GM12878 (cell line): Measurements from ENCODE around the gene UNC45A. TPM values are rescaled to one million over a fixed set of nuclear protein-coding genes. Genes with fewer than 3 reads are reported as not detected.

ENCODE experiments used
- ATAC-seq: fragments of 200-7000 bp; cut with Tn5 transposase; 3 replicates; pipeline ENCODE4 v1.9.1; 2020; ENCODE audit warnings: mild to moderate bottlenecking, moderate library complexity
- BruUV-seq: library from RNA; stranded (reverse); fragments of 400-500 nt; replicated peaks from 2 replicates; lab custom pipeline; 2021; lab: Mats Ljungman, UMichigan
- CTCF ChIA-PET: fragments of 300-600 bp; sonication (Branson Sonifier 250); formaldehyde crosslinking; extraction: SDS; loops from one replicate; lab custom pipeline; 2021; ENCODE audit warnings: inconsistent platforms; lab: Yijun Ruan, JAX
- POLR2A ChIA-PET: fragments of 350-600 bp; formaldehyde crosslinking; extraction: SDS; loops from one replicate; lab custom pipeline; 2021; ENCODE audit warnings: inconsistent platforms; lab: Charles Lee
- RAD21 ChIA-PET: fragments of 300-600 bp; sonication (Branson Sonifier 250); formaldehyde crosslinking; loops from one replicate; lab custom pipeline; 2023; ENCODE audit warnings: antibody characterized with exemption; ENCODE audit not compliant: unreplicated experiment; lab: Charles Lee
- SMC1A ChIA-PET: fragments of 300-600 bp; sonication (Branson Sonifier 250); formaldehyde crosslinking; loops from one replicate; lab custom pipeline; 2023; ENCODE audit not compliant: unreplicated experiment, uncharacterized antibody; lab: Charles Lee
- DNase-seq: peaks from one replicate; pipeline ENCODE4 v3.0.0-alpha.2; 2011; ENCODE audit warnings: low read depth, low spot score
- FAIRE-seq: peaks from 3 replicates; lab custom pipeline; 2011; peaks lifted over from hg19 to GRCh38; lab: Jason Lieb, UNC
- H2AFZ ChIP-seq: 2 replicates; pipeline ENCODE4 v1.6.0; 2011; ENCODE audit warnings: low read depth, low read length, control low read depth; ENCODE audit not compliant: control insufficient read depth
- H3K27ac ChIP-seq: 2 replicates; pipeline ENCODE4 v1.5.1; 2011; ENCODE audit warnings: control low read depth; ENCODE audit not compliant: control insufficient read depth, insufficient read depth
- H3K27me3 ChIP-seq, 2 experiments: replicated peaks in 1 of 2; 2 replicates each; pipeline versions ENCODE4 v1.6.0 to v1.6.1; 2011; ENCODE audit warnings: low read length in 1 of 2; ENCODE audit not compliant: control insufficient read depth in 2 of 2, insufficient read depth in 2 of 2
- H3K36me3 ChIP-seq, 2 experiments: 2 replicates each; pipeline ENCODE4 v1.5.1; 2011; ENCODE audit warnings: low read length in 1 of 2; ENCODE audit not compliant: control insufficient read depth in 2 of 2, insufficient read depth in 2 of 2
- H3K4me1 ChIP-seq: 2 replicates; pipeline ENCODE4 v1.6.1; 2011; ENCODE audit warnings: mild to moderate bottlenecking, low read length, moderate library complexity, mixed read lengths; ENCODE audit not compliant: control insufficient read depth, insufficient read depth
- H3K4me2 ChIP-seq: 2 replicates; pipeline ENCODE4 v1.6.0; 2011; ENCODE audit warnings: control low read depth; ENCODE audit not compliant: control insufficient read depth, insufficient read depth
- H3K4me3 ChIP-seq: fragments of 200-600 bp; sonication (generic); 2 replicates; pipeline ENCODE4 v1.5.1; 2016
- H3K79me2 ChIP-seq: 2 replicates; pipeline ENCODE4 v1.6.0; 2011; ENCODE audit warnings: low read length; ENCODE audit not compliant: control insufficient read depth, insufficient read depth
- H3K9ac ChIP-seq: 2 replicates; pipeline ENCODE4 v1.8.0; 2011; ENCODE audit warnings: low read length, control low read depth, mixed read lengths; ENCODE audit not compliant: control insufficient read depth, insufficient read depth
- H3K9me3 ChIP-seq: replicated peaks from 3 replicates; pipeline ENCODE4 v1.5.1; 2011; ENCODE audit warnings: mild to moderate bottlenecking, low read length; ENCODE audit not compliant: control insufficient read depth, insufficient read depth
- H4K20me1 ChIP-seq: 2 replicates; pipeline ENCODE4 v1.6.0; 2011; ENCODE audit not compliant: control insufficient read depth, insufficient read depth
- CBX3 ChIP-seq: fragments of 200-600 bp; sonication (generic); IDR thresholded peaks from 2 replicates; pipeline ENCODE4 v1.6.1; 2016; ENCODE audit warnings: low read depth, borderline replicate concordance
- HCFC1 ChIP-seq: fragments of 150-350 bp; IDR thresholded peaks from 2 replicates; pipeline ENCODE4 v1.6.1; 2014; ENCODE audit warnings: low read length
- IKZF2 ChIP-seq, 2 experiments: fragments of 450-650 bp; IDR thresholded peaks; 2 replicates each; pipeline ENCODE4 v1.6.1; 2017; ENCODE audit warnings: mild to moderate bottlenecking in 2 of 2, moderate library complexity in 2 of 2
- IRF5 ChIP-seq: fragments of 450-650 bp; IDR thresholded peaks from 2 replicates; pipeline ENCODE4 v1.6.1; 2017; ENCODE audit warnings: borderline replicate concordance
- KDM1A ChIP-seq: fragments of 200-600 bp; sonication (generic); IDR thresholded peaks from 2 replicates; pipeline ENCODE4 v1.6.1; 2016; ENCODE audit warnings: borderline replicate concordance
- KLF5 ChIP-seq: fragments of 450-650 bp; IDR thresholded peaks from 2 replicates; pipeline ENCODE4 v1.6.1; 2014; ENCODE audit warnings: mild to moderate bottlenecking; ENCODE audit not compliant: partially characterized antibody
- MEF2B ChIP-seq: fragments of 450-650 bp; IDR thresholded peaks from 2 replicates; pipeline ENCODE4 v1.6.1; 2018; ENCODE audit warnings: mild to moderate bottlenecking, moderate library complexity; ENCODE audit not compliant: partially characterized antibody, poor library complexity, severe bottlenecking
- MLLT1 ChIP-seq: fragments of 450-650 bp; IDR thresholded peaks from 2 replicates; pipeline ENCODE4 v1.6.1; 2016; ENCODE audit warnings: mild to moderate bottlenecking
- YBX1 ChIP-seq: fragments of 450-650 bp; IDR thresholded peaks from 2 replicates; pipeline ENCODE4 v1.6.1; 2016; ENCODE audit warnings: antibody characterized with exemption
- WGBS: methylation state at CpG from one replicate; pipeline ENCODE4 v1.1.6; 2016; ENCODE audit warnings: low lambda C conversion rate; ENCODE audit not compliant: insufficient replicate concordance, insufficient coverage; ENCODE audit errors: missing lambda C conversion rate; 5-methylcytosine and 5-hydroxymethylcytosine counted together
- in situ Hi-C: fragments of 300-500 bp; cut with MboI; formaldehyde crosslinking; loops from 9 replicates; pipeline ENCODE4 v1.14.3; 2018; ENCODE audit warnings: mixed read lengths
- intact Hi-C: fragments of 100-400 bp; cut with micrococcal nuclease; formaldehyde crosslinking; loops from one replicate; pipeline ENCODE4 v1.14.2; 2022; ENCODE audit not compliant: unreplicated experiment
- polyA plus RNA-seq, 11 experiments: library from polyadenylated mRNA; depleted of rRNA in 4 of 11; unstranded in 6 of 11; stranded (reverse) in 5 of 11; fragments of >200 nt; fragmentation: Nextera tagmentation in 4 of 11; fragmentation: Illumina TruSeq in 1 of 11; extraction: Ambion mirVana in 4 of 11; extraction: Trizol in 1 of 11; gene quantifications; 1 replicate in 1 of 11; 2 replicates in 10 of 11; pipeline versions ENCODE4 v1.2.1 to v1.2.3, GENCODE V29; 2011 to 2016; ENCODE audit warnings: inconsistent platforms in 2 of 11, missing spikeins in 2 of 11, low read depth in 1 of 11
- total RNA-seq, 4 experiments: library from RNA; depleted of rRNA in 3 of 4; stranded (reverse); fragments of >200 nt in 3 of 4; fragmentation: Illumina TruSeq in 1 of 4; extraction: Trizol in 1 of 4; gene quantifications; 2 replicates each; pipeline versions ENCODE4 v1.2.1 to v1.2.3, GENCODE V29; 2013 to 2021

The UNC45A gene
- total and polyA plus RNA-seq, 10 of the 15 experiments (the other 5 are each of a cell fraction or from before 2014, with no cell fraction given) = 10.3 to 57.8 (median 40.5) TPM

- ChIA-PET POLR2A (interaction anchor here (0.5 to 7.0 kb wide), 7 partner anchors 15 to 260 kb away, joined by 3 to 113 read pairs (median 7); partner anchors contain the start of gene MAN2A2), SMC1A (interaction anchor here (0.6 to 9.2 kb wide), 6 partner anchors 26 to 233 kb away, joined by 3 to 225 read pairs (median 4); partner anchors contain the start of gene MAN2A2), RAD21 (interaction anchor here (0.9 to 7.2 kb wide), 6 partner anchors 8 to 280 kb away, joined by 4 to 193 read pairs (median 50); partner anchors contain the start of genes FES and MAN2A2), CTCF (interaction anchor here (0.6 to 18.1 kb wide), 9 partner anchors 6 to 627 kb away, joined by 3 to 480 read pairs (median 4); partner anchors contain the start of genes FES and MAN2A2)
- no peak for DNase-seq
- Histone ChIP-seq H3K79me2 (peaks cover 18% of the 10 kb centered on the region), H3K9ac (peak overlapping the region; percentile 93), H4K20me1 (no peaks in the 10 kb centered on the region), H3K27me3 (no peaks in the 10 kb centered on the region), H3K4me3 (peak overlapping the region; percentile 90), H3K9me3 (no peaks in the 10 kb centered on the region), H2AFZ (peak overlapping the region; percentile 78), H3K4me2 (peak overlapping the region; percentile 87), H3K27ac (peak overlapping the region; percentile 85), H3K36me3 (no peaks in the 10 kb centered on the region), H3K4me1 (peaks cover 28% of the 10 kb centered on the region)
- no peak for ATAC-seq
- BruUV-seq = TSS peak; percentile 87
- intact Hi-C loops = loop anchor here (5.0 to 10.0 kb wide), 4 partner anchors 75 to 287 kb away; partner anchors contain the start of gene BLM
- in situ Hi-C loops = no loop called here
- TF ChIP-seq KDM1A = no peak
- TF ChIP-seq KLF5 = no peak
- TF ChIP-seq IRF5 = no peak
- no peak for TF ChIP-seq HCFC1
- TF ChIP-seq CBX3 = no peak
- TF ChIP-seq IKZF2 (IDR thresholded peaks at IDR 0.05) = no peak; a peak in 1 of 4 replicates
- TF ChIP-seq MLLT1 = peak; percentile 94
- no peak for TF ChIP-seq MEF2B
- TF ChIP-seq YBX1 = no peak
- 46% methylated on average over 21 of the region's 21 CpGs for WGBS
- FAIRE-seq = no peak
Observed at GRCh38 chr15:90929246-90930019, 5.7 kb upstream of the UNC45A start.
